Right atrium auricular region (tissue), 2 donors: Measurements from ENCODE around the gene RGSL1. TPM values are rescaled to one million over a fixed set of nuclear protein-coding genes. Genes with fewer than 3 reads are reported as not detected.

ENCODE experiments used
- DNase-seq: peaks from one replicate; pipeline ENCODE4 v3.0.0-alpha.2; 2019; ENCODE audit warnings: low spot score
- H3K27ac ChIP-seq, 2 donors: fragments of 200-600 bp; sonication (generic); 1 replicate in 1 of 2; 2 replicates in 1 of 2; pipeline ENCODE4 v1.5.1; 2016 to 2019
- H3K27me3 ChIP-seq, 2 donors: fragments of 200-600 bp; sonication (generic); one replicate each; pipeline versions ENCODE4 v1.5.1 to v1.6.0; 2017 to 2019
- H3K36me3 ChIP-seq: fragments of 200-600 bp; sonication (generic); one replicate; pipeline ENCODE4 v1.5.1; 2016
- H3K4me1 ChIP-seq, 2 donors: fragments of 200-600 bp; sonication (generic); one replicate each; pipeline versions ENCODE4 v1.5.1 to v1.6.0; 2017 to 2019
- H3K4me3 ChIP-seq, 2 donors: fragments of 200-600 bp; sonication (generic); 1 replicate in 1 of 2; 2 replicates in 1 of 2; pipeline ENCODE4 v1.5.1; 2017 to 2019; ENCODE audit warnings: mild to moderate bottlenecking in 1 of 2, moderate library complexity in 1 of 2
- H3K9me3 ChIP-seq, 2 donors: fragments of 200-600 bp; sonication (generic); one replicate each; pipeline ENCODE4 v1.5.1; 2019
- CTCF ChIP-seq, 2 donors: fragments of 200-600 bp; sonication (generic); IDR thresholded peaks; one replicate each; pipeline ENCODE4 v1.5.1; 2019; ENCODE audit warnings: antibody characterized with exemption in 2 of 2
- total RNA-seq, 2 donors: library from RNA; depleted of rRNA; stranded (reverse); fragments of >200 nt; gene quantifications; one replicate each; pipeline ENCODE4 v1.1.0, GENCODE V29; 2016

The RGSL1 gene
- not detected for total RNA-seq

- H3K9me3 ChIP-seq = no peaks in the 10 kb centered on the region
- no peaks in the 10 kb centered on the region for H3K4me1 ChIP-seq
- TF ChIP-seq CTCF (IDR thresholded peaks at IDR 0.05) = no peak
- DNase-seq = no peak
- no peak within 1 kb of the TSS for H3K27ac ChIP-seq
- no peaks in the 10 kb centered on the region for H3K27me3 ChIP-seq
- no peaks in the 10 kb centered on the region for H3K36me3 ChIP-seq
- no peak within 1 kb of the TSS for H3K4me3 ChIP-seq
Observed at GRCh38 chr1:182450087-182450486, at the start of gene RGSL1. Gene RGSL1, plus strand, starts transcription at chr1:182450146. Its CDS starts 20 bp downstream, at chr1:182450166.

GRCh38 chr1:182400567-182400966 lies 49.4 kb upstream of the RGSL1 start, which contains the start of gene TEDDM1:
Gene TEDDM1, minus strand, starts transcription at chr1:182400667. Its CDS starts 182 bp downstream, at chr1:182400485.
- Histone ChIP-seq H3K4me3 (no peak within 1 kb of the TSS), H3K27me3 (no peaks in the 10 kb centered on the region), H3K4me1 (peaks cover 0 to 11% of the 10 kb centered on the region in 2 donors), H3K27ac (no peak within 1 kb of the TSS), H3K36me3 (no peaks in the 10 kb centered on the region), H3K9me3 (peaks cover 0 to 5% of the 10 kb centered on the region in 2 donors)
- TF ChIP-seq CTCF (IDR thresholded peaks at IDR 0.05) = no peak
- DNase-seq = no peak

- Histone ChIP-seq H3K27ac (no peak overlapping the region), H3K4me3 (no peak overlapping the region), H3K4me1 (no peaks in the 10 kb centered on the region), H3K9me3 (peaks cover 0 to 12% of the 10 kb centered on the region in 2 donors), H3K27me3 (no peaks in the 10 kb centered on the region), H3K36me3 (no peaks in the 10 kb centered on the region)
- no peak for DNase-seq
- no peak for TF ChIP-seq CTCF (IDR thresholded peaks at IDR 0.05)
Observed at GRCh38 chr1:182404781-182405180, 45.2 kb upstream of the RGSL1 start.

GRCh38 chr1:182405578-182405977 lies 44.4 kb upstream of the RGSL1 start:
- Histone ChIP-seq H3K9me3 (peaks cover 0 to 12% of the 10 kb centered on the region in 2 donors), H3K4me3 (no peak overlapping the region), H3K27ac (no peak overlapping the region), H3K27me3 (no peaks in the 10 kb centered on the region), H3K4me1 (peaks cover 0 to 6% of the 10 kb centered on the region in 2 donors), H3K36me3 (no peaks in the 10 kb centered on the region)
- no peak for TF ChIP-seq CTCF (IDR thresholded peaks at IDR 0.05)
- DNase-seq = no peak

GRCh38 chr1:182406012-182406411 lies 43.9 kb upstream of the RGSL1 start:
- Histone ChIP-seq H3K27ac (no peak overlapping the region), H3K4me3 (no peak overlapping the region), H3K9me3 (peaks cover 0 to 12% of the 10 kb centered on the region in 2 donors), H3K36me3 (no peaks in the 10 kb centered on the region), H3K27me3 (no peaks in the 10 kb centered on the region), H3K4me1 (peaks cover 0 to 10% of the 10 kb centered on the region in 2 donors)
- DNase-seq = no peak
- no peak for TF ChIP-seq CTCF (IDR thresholded peaks at IDR 0.05)

- TF ChIP-seq CTCF (IDR thresholded peaks at IDR 0.05) = no peak
- no peaks in the 10 kb centered on the region for H3K27me3 ChIP-seq
- no peak overlapping the region for H3K4me3 ChIP-seq
- H3K36me3 ChIP-seq = no peaks in the 10 kb centered on the region
- no peak overlapping the region for H3K27ac ChIP-seq
- DNase-seq = no peak
- peaks cover 0 to 12% of the 10 kb centered on the region in 2 donors for H3K9me3 ChIP-seq
- peaks cover 0 to 11% of the 10 kb centered on the region in 2 donors for H3K4me1 ChIP-seq
Observed at GRCh38 chr1:182407724-182408123, 42.2 kb upstream of the RGSL1 start.
